HFFc6 (cell line): ENCODE measurements around the gene CMTM4. TPM values are rescaled to one million over a fixed set of nuclear protein-coding genes. Genes with fewer than 3 reads are reported as not detected.

ENCODE experiments used
- DNase-seq: peaks from one replicate; pipeline ENCODE4 v3.0.0-alpha.2; 2018
- H3K27ac Mint-ChIP-seq: 2 replicates; pipeline ENCODE4 v1.8.0; 2020; ENCODE audit warnings: mild to moderate bottlenecking, mixed read lengths
- H3K27me3 Mint-ChIP-seq: 2 replicates; pipeline ENCODE4 v1.8.0; 2021; ENCODE audit warnings: mild to moderate bottlenecking, moderate library complexity, mixed read lengths; ENCODE audit not compliant: insufficient read depth
- H3K36me3 Mint-ChIP-seq: 2 replicates; pipeline ENCODE4 v1.8.0; 2021; ENCODE audit warnings: low read depth, mixed read lengths
- H3K4me1 Mint-ChIP-seq: 2 replicates; pipeline ENCODE4 v1.8.0; 2020; ENCODE audit warnings: low read depth, mixed read lengths
- H3K4me3 Mint-ChIP-seq: 2 replicates; pipeline ENCODE4 v1.8.0; 2020; ENCODE audit warnings: mild to moderate bottlenecking, moderate library complexity, mixed read lengths
- H3K9me3 Mint-ChIP-seq: 2 replicates; pipeline ENCODE4 v1.8.0; 2020; ENCODE audit warnings: mild to moderate bottlenecking, mixed read lengths
- total RNA-seq, 6 experiments: library from RNA; stranded (reverse); fragmentation: NEBNext Ultra II Directional; extraction: Animal tissue kit (Norgen Biotek cat#: 25700); gene quantifications; 2 replicates in 1 of 6; 3 replicates in 5 of 6; pipeline ENCODE4 v1.2.3, GENCODE V29; 2021
- TF ChIP-seq, protein P1 (sequence below): fragments of 200-600 bp; sonication (generic); IDR thresholded peaks from 2 replicates; pipeline ENCODE4 v1.5.0; 2021; ENCODE audit warnings: antibody characterized with exemption, mild to moderate bottlenecking

Gene CMTM4
- total RNA-seq, 6 experiments from 2014 or later: 14.2 to 22.0 (median 18.8) TPM

DNA sequence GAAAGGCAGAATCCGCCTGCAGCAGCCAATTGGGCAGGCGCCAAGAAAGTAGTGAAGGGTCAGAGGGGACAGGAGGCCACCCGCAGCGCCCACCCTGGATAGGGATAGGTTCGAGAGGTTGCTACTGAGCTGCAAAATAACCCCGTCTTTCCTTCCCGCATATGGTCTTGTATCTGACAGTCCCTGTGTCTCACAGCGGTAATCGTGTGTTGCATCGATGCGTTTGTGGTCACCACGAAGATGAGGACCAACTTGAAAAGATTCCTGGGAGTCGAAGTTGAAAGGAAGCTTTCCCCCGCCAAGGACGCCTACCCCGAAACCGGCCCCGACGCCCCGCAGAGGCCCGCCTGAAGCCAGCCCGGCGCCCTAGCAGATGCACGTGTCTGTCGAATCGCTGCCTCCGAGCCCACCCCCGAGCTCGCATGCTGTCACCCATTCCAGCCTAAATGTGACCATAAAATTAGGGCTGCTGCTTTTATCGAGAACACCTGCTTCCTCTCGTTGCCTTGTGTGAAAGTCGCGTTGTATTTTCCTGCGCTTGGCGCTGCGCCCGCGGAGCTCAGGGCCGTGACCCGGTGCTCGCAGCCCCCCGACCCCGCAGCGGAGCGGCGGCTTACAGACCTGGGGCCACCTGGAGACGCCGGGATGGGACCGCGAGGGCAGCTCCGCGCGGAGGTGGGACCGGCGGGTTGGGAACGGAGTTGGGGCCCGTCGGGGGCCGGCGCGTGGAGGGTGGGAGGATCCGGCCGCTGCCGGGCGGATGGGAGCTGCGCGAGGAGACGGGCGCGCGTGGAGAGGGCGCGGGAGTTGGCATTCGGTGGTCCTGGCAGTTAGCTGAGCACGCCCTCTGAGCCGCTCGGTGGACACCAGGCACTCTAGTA, 117.7 kb downstream of the CMTM4 start, which contains the start of gene CMTM2:
Gene CMTM2 (plus strand): TSS at position 813 of the 881 bp plus-strand sequence. CDS start 145 bp downstream, outside the sequence.
- Mint-ChIP-seq H3K4me3 (no peak within 1 kb of the TSS; the same call in 1 of the 2 replicates), H3K27ac (no peak within 1 kb of the TSS), H3K36me3 (no peaks in the 10 kb centered on the region), H3K9me3 (no peaks in the 10 kb centered on the region), H3K4me1 (peaks cover 20% of the 10 kb centered on the region), H3K27me3 (peaks cover 8% of the 10 kb centered on the region)
- DNase-seq: no peak
- TF ChIP-seq, protein P1, sequence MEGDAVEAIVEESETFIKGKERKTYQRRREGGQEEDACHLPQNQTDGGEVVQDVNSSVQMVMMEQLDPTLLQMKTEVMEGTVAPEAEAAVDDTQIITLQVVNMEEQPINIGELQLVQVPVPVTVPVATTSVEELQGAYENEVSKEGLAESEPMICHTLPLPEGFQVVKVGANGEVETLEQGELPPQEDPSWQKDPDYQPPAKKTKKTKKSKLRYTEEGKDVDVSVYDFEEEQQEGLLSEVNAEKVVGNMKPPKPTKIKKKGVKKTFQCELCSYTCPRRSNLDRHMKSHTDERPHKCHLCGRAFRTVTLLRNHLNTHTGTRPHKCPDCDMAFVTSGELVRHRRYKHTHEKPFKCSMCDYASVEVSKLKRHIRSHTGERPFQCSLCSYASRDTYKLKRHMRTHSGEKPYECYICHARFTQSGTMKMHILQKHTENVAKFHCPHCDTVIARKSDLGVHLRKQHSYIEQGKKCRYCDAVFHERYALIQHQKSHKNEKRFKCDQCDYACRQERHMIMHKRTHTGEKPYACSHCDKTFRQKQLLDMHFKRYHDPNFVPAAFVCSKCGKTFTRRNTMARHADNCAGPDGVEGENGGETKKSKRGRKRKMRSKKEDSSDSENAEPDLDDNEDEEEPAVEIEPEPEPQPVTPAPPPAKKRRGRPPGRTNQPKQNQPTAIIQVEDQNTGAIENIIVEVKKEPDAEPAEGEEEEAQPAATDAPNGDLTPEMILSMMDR: no peak

DNA sequence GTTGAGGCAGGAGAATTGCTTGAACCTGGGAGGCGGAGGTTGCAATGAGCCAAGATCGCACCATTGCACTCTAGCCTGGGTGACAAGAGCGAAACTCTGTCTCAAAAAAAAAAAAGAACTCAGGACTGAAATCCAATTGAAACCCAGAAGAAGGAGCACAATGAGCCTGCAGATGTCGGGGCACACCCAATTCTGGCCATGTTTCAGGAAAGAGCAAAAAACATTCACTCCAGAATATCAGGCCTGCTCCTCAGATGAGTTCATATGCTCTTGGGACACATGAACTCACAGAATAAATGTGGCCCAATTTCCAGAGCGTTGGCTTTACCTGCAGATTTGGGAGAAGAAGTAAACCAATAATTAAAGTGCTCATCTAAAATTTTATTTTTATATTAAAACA, 120.2 kb downstream of the CMTM4 start:
- H3K27me3 Mint-ChIP-seq: peaks cover 8% of the 10 kb centered on the region
- no peak overlapping the region for H3K27ac Mint-ChIP-seq
- H3K36me3 Mint-ChIP-seq: no peaks in the 10 kb centered on the region
- no peak for DNase-seq
- H3K9me3 Mint-ChIP-seq: no peaks in the 10 kb centered on the region
- TF ChIP-seq, protein P1: no peak
- H3K4me3 Mint-ChIP-seq: no peak overlapping the region
- peaks cover 14% of the 10 kb centered on the region for H3K4me1 Mint-ChIP-seq

DNA sequence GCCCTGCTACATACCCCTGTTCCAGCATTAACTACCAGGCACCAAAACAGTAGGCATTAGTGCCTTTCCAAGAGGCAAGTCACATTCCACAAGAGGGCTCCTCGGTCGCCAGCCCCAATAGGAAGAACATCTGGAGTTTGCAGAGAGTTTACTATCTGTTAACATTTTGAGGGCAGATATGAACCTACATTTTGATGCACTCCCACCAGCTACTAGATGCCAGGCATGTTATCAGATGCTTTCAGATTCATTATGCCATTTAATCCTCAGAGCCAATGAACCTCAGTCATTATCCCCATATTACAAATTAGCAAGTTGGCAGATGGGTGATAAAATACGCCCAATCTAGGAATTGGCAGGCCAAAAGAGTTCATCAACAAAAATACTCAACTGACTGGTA, 121.5 kb downstream of the CMTM4 start:
- DNase-seq: no peak
- H3K4me3 Mint-ChIP-seq: no peak overlapping the region
- peaks cover 8% of the 10 kb centered on the region for H3K4me1 Mint-ChIP-seq
- TF ChIP-seq, protein P1: no peak
- no peak overlapping the region for H3K27ac Mint-ChIP-seq
- H3K9me3 Mint-ChIP-seq: no peaks in the 10 kb centered on the region
- peaks cover 8% of the 10 kb centered on the region for H3K27me3 Mint-ChIP-seq
- H3K36me3 Mint-ChIP-seq: no peaks in the 10 kb centered on the region; the same call in 1 of the 2 replicates

DNA sequence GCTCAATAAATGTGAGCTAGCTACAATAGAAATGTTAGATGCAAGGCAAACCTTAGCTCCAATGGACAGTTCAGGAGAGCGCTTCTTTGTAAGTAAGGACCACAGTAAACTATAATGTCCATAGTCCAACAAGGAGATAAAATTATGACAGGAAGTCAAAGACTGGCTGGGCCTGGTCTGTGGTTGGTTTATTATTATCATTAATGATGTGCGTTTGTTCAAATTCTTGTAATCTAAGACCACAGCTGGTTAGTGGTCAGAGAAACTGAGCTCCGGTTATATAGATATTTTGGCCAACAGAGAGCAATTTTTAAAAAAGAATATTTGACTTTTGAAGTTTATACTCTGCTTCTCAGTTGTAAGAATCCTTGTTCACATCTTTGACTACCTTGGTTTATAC, 122.0 kb downstream of the CMTM4 start:
- H3K4me1 Mint-ChIP-seq: peaks cover 12% of the 10 kb centered on the region
- no peak for DNase-seq
- TF ChIP-seq, protein P1: no peak
- no peaks in the 10 kb centered on the region for H3K9me3 Mint-ChIP-seq
- H3K36me3 Mint-ChIP-seq: no peaks in the 10 kb centered on the region; the same call in 1 of the 2 replicates
- no peak overlapping the region for H3K27ac Mint-ChIP-seq
- no peak overlapping the region for H3K4me3 Mint-ChIP-seq
- H3K27me3 Mint-ChIP-seq: peaks cover 8% of the 10 kb centered on the region

DNA sequence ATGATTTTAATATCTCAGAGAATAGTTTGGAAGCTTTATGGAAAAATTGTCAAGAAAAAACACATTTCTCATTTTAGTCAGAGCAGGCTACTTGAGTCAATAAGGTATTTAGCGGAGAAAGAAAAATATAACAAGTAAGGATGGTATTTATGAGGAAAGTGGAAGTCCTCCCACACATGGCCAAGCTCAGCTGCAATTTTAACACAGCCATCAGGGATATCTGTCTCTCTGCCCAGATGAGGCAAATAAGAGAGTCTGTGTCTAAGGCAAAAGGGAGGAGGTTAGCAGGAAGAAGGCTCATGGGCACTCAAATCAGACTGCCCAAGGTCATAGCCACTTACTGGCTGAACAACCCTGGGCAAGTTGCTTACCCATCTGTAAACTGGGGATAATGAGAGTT, 122.5 kb downstream of the CMTM4 start:
- no peaks in the 10 kb centered on the region; the same call in 1 of the 2 replicates for H3K36me3 Mint-ChIP-seq
- no peaks in the 10 kb centered on the region for H3K9me3 Mint-ChIP-seq
- H3K4me1 Mint-ChIP-seq: peaks cover 16% of the 10 kb centered on the region
- H3K27ac Mint-ChIP-seq: no peak overlapping the region
- DNase-seq: no peak
- TF ChIP-seq, protein P1: no peak
- peaks cover 8% of the 10 kb centered on the region for H3K27me3 Mint-ChIP-seq
- H3K4me3 Mint-ChIP-seq: no peak overlapping the region
